Neural progenitor cell (in vitro differentiated cells): Measurements from ENCODE around the gene SYNDIG1. TPM values are rescaled to one million over a fixed set of nuclear protein-coding genes. Genes with fewer than 3 reads are reported as not detected.
A peak's percentile ranks its signal among the peaks of the same experiment; 100 is the strongest.

Source experiments
- DNase-seq: peaks from one replicate; pipeline ENCODE4 v3.0.0-alpha.2; 2016; ENCODE audit warnings: low spot score
- H2AFZ ChIP-seq: fragments of 200-600 bp; sonication (generic); replicated peaks from 2 replicates; pipeline ENCODE4 v1.6.1; 2016; ENCODE audit warnings: antibody characterized with exemption
- H3F3A ChIP-seq: fragments of 200-600 bp; sonication (generic); 2 replicates; pipeline ENCODE4 v1.6.1; 2016; ENCODE audit warnings: antibody characterized with exemption, low read depth
- H3K27ac ChIP-seq: fragments of 200-600 bp; sonication (generic); 2 replicates; pipeline ENCODE4 v1.5.1; 2016; ENCODE audit warnings: mild to moderate bottlenecking
- H3K27me3 ChIP-seq: fragments of 200-600 bp; sonication (generic); 2 replicates; pipeline ENCODE4 v1.6.1; 2016; ENCODE audit warnings: mild to moderate bottlenecking, moderate library complexity
- H3K36me3 ChIP-seq: fragments of 200-600 bp; sonication (generic); 2 replicates; pipeline ENCODE4 v1.5.1; 2016
- H3K4me1 ChIP-seq: fragments of 200-600 bp; sonication (generic); 2 replicates; pipeline ENCODE4 v1.6.1; 2016; ENCODE audit warnings: mixed run types
- H3K4me2 ChIP-seq: fragments of 200-600 bp; sonication (generic); 2 replicates; pipeline ENCODE4 v1.6.1; 2016
- H3K4me3 ChIP-seq: fragments of 200-600 bp; sonication (generic); 2 replicates; pipeline ENCODE4 v1.5.1; 2016
- H3K79me2 ChIP-seq: fragments of 200-600 bp; sonication (generic); 2 replicates; pipeline ENCODE4 v1.6.1; 2016; ENCODE audit warnings: low read depth
- H3K9ac ChIP-seq: fragments of 200-600 bp; sonication (generic); 2 replicates; pipeline ENCODE4 v1.6.1; 2016
- H3K9me3 ChIP-seq: fragments of 200-600 bp; sonication (generic); 2 replicates; pipeline ENCODE4 v1.5.1; 2016; ENCODE audit warnings: low read depth
- H4K20me1 ChIP-seq: fragments of 200-600 bp; sonication (generic); 2 replicates; pipeline ENCODE4 v1.6.1; 2016; ENCODE audit warnings: low read depth
- H3K27ac Mint-ChIP-seq: 3 replicates; pipeline ENCODE4 v1.8.0; 2021; ENCODE audit warnings: mixed read lengths
- H3K27me3 Mint-ChIP-seq: 2 replicates; pipeline ENCODE4 v1.8.0; 2022; ENCODE audit warnings: low read depth, mild to moderate bottlenecking, inconsistent platforms, moderate library complexity, mixed read lengths; ENCODE audit not compliant: insufficient read depth
- H3K36me3 Mint-ChIP-seq: 3 replicates; pipeline ENCODE4 v1.8.0; 2021; ENCODE audit warnings: mixed read lengths
- H3K4me1 Mint-ChIP-seq: 3 replicates; pipeline ENCODE4 v1.8.0; 2021; ENCODE audit warnings: mixed read lengths
- H3K4me3 Mint-ChIP-seq: 3 replicates; pipeline ENCODE4 v1.8.0; 2021; ENCODE audit warnings: mild to moderate bottlenecking, moderate library complexity, mixed read lengths
- H3K9me3 Mint-ChIP-seq: 3 replicates; pipeline ENCODE4 v1.8.0; 2020; ENCODE audit warnings: mixed read lengths
- EZH2 ChIP-seq: fragments of 200-600 bp; sonication (generic); IDR thresholded peaks from 2 replicates; pipeline ENCODE4 v1.6.1; 2017; ENCODE audit warnings: antibody characterized with exemption, mild to moderate bottlenecking, moderate library complexity
- EZH2phosphoT487 ChIP-seq: fragments of 200-600 bp; sonication (generic); IDR thresholded peaks from 2 replicates; pipeline ENCODE4 v1.6.1; 2017; ENCODE audit warnings: antibody characterized with exemption
- total RNA-seq: library from RNA; depleted of rRNA; stranded (reverse); fragments of >200 nt; gene quantifications from 2 replicates; pipeline ENCODE4 v1.2.3, GENCODE V29; 2015; ENCODE audit warnings: low replicate concordance
- TF ChIP-seq, protein P1 (sequence below): fragments of 200-600 bp; sonication (generic); IDR thresholded peaks from 2 replicates; pipeline ENCODE4 v1.5.1; 2017; ENCODE audit warnings: antibody characterized with exemption, mild to moderate bottlenecking

SYNDIG1 gene
- total RNA-seq, 1 donor from 2014 or later, result 1.0 TPM

DNA sequence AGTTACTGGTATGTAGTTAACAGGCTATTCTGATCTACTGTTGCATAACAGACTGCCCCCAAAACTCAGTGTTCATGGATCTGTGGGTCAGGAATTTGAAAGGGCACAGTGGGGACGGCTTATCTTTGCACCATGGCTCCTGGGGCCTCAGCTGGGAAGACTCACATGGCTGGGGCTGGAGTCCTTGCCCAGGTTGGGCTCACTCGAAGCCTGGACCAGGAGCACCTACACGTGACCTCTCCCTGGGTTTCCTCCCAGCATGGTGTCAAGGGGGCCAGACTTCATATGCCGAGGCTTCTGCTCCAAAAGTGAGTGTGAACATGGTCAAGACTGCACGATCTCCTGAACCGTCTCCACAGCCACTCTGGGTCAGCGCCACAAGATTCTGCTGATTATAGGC lies 11.7 kb downstream of the SYNDIG1 start:
- Mint-ChIP-seq H3K9me3 (peaks cover 4% of the 10 kb centered on the region), H3K27me3 (peaks cover 4% of the 10 kb centered on the region)

DNA sequence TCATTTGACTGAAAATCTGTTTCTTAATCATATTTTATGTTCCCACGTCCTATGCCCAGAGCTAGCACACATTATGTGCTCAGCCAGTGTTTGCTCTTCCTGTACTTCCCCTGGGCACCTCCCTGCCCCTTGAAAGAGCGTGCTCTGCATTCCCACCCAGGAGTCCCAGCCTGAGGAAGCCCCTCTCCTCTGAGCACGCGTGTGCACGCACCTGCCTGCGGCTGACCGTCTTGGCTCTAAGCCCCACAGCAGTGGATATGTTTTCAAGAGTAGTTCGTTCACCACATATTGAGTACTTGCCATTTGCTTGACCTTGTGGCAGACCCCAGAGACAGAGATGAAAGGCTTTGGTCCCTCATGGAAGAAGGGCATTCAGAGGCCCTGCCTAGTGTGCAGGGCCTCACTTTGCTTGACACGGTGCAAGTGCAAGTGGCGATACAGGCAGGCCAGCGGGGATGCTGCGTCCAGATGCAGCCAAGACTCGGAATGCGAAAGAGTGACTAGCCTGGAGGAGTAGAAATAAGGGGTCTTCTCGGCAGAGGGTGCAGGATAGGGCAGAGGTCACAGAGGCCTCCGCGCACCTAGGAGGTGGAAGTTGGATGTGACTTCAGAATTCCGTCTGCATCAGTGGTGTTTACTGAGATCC lies 14.1 kb downstream of the SYNDIG1 start:
- no peak overlapping the region for H3K4me3 ChIP-seq
- no peaks in the 10 kb centered on the region for H3F3A ChIP-seq
- DNase-seq, result no peak
- H3K4me1 ChIP-seq, result peaks cover 11% of the 10 kb centered on the region
- no peaks in the 10 kb centered on the region for H3K27me3 ChIP-seq
- H3K4me1 Mint-ChIP-seq, result peaks cover 13% of the 10 kb centered on the region
- H3K27ac ChIP-seq, result no peak overlapping the region
- no peak overlapping the region for H3K9ac ChIP-seq
- peaks cover 8% of the 10 kb centered on the region for H3K79me2 ChIP-seq
- H2AFZ ChIP-seq, result no peak overlapping the region
- no peaks in the 10 kb centered on the region for H3K36me3 ChIP-seq
- no peak overlapping the region for H3K4me2 ChIP-seq
- H3K27ac Mint-ChIP-seq, result peak overlapping the region; percentile 8
- TF ChIP-seq EZH2 (no peak), EZH2phosphoT487 (no peak)
- TF ChIP-seq, protein P1, sequence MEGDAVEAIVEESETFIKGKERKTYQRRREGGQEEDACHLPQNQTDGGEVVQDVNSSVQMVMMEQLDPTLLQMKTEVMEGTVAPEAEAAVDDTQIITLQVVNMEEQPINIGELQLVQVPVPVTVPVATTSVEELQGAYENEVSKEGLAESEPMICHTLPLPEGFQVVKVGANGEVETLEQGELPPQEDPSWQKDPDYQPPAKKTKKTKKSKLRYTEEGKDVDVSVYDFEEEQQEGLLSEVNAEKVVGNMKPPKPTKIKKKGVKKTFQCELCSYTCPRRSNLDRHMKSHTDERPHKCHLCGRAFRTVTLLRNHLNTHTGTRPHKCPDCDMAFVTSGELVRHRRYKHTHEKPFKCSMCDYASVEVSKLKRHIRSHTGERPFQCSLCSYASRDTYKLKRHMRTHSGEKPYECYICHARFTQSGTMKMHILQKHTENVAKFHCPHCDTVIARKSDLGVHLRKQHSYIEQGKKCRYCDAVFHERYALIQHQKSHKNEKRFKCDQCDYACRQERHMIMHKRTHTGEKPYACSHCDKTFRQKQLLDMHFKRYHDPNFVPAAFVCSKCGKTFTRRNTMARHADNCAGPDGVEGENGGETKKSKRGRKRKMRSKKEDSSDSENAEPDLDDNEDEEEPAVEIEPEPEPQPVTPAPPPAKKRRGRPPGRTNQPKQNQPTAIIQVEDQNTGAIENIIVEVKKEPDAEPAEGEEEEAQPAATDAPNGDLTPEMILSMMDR, result no peak
- no peaks in the 10 kb centered on the region for H4K20me1 ChIP-seq
- no peaks in the 10 kb centered on the region for H3K9me3 ChIP-seq
- H3K27me3 Mint-ChIP-seq, result peaks cover 4% of the 10 kb centered on the region
- H3K36me3 Mint-ChIP-seq, result no peaks in the 10 kb centered on the region
- no peak overlapping the region for H3K4me3 Mint-ChIP-seq
- H3K9me3 Mint-ChIP-seq, result peaks cover 4% of the 10 kb centered on the region

More for the DNA sequence above, 11.7 kb downstream of the SYNDIG1 start:
- H3F3A ChIP-seq, result no peaks in the 10 kb centered on the region
- no peak overlapping the region for H3K4me2 ChIP-seq
- H3K9ac ChIP-seq, result no peak overlapping the region
- H3K4me1 ChIP-seq, result peaks cover 13% of the 10 kb centered on the region
- no peaks in the 10 kb centered on the region for H3K9me3 ChIP-seq
- no peak overlapping the region for H3K27ac ChIP-seq
- Mint-ChIP-seq H3K36me3 (no peaks in the 10 kb centered on the region), H3K4me1 (peaks cover 14% of the 10 kb centered on the region), H3K27ac (no peak overlapping the region), H3K4me3 (no peak overlapping the region)
- no peaks in the 10 kb centered on the region for H4K20me1 ChIP-seq
- TF ChIP-seq, protein P1, result no peak
- TF ChIP-seq EZH2 (no peak), EZH2phosphoT487 (no peak)
- no peaks in the 10 kb centered on the region for H3K36me3 ChIP-seq
- H3K27me3 ChIP-seq, result no peaks in the 10 kb centered on the region
- H3K4me3 ChIP-seq, result no peak overlapping the region
- no peak overlapping the region for H2AFZ ChIP-seq
- peaks cover 11% of the 10 kb centered on the region for H3K79me2 ChIP-seq
- DNase-seq, result no peak

- Mint-ChIP-seq H3K27me3 (peaks cover 4% of the 10 kb centered on the region), H3K27ac (no peak overlapping the region), H3K36me3 (no peaks in the 10 kb centered on the region), H3K4me1 (peaks cover 11% of the 10 kb centered on the region), H3K9me3 (peaks cover 4% of the 10 kb centered on the region), H3K4me3 (no peak overlapping the region)
- Histone ChIP-seq H3K27me3 (no peaks in the 10 kb centered on the region), H2AFZ (no peak overlapping the region), H3K9me3 (no peaks in the 10 kb centered on the region), H3K4me2 (no peak overlapping the region), H3K4me3 (no peak overlapping the region), H4K20me1 (no peaks in the 10 kb centered on the region), H3K4me1 (peaks cover 6% of the 10 kb centered on the region), H3K27ac (no peak overlapping the region), H3K79me2 (peaks cover 8% of the 10 kb centered on the region), H3F3A (no peaks in the 10 kb centered on the region), H3K9ac (no peak overlapping the region), H3K36me3 (no peaks in the 10 kb centered on the region)
- TF ChIP-seq EZH2phosphoT487 (no peak), EZH2 (no peak)
- TF ChIP-seq, protein P1, result no peak
- DNase-seq, result no peak
These were observed 14.6 kb downstream of the SYNDIG1 start for GRCh38 chr20:24484081-24484450.
